GM13976 (cell line): Measurements from ENCODE around the gene RPL18.

ENCODE experiments used
- DNase-seq: peaks from one replicate; pipeline ENCODE4 v3.0.0; 2012; ENCODE audit warnings: low spot score
- in situ Hi-C: fragments of 300-500 bp; cut with MboI; formaldehyde crosslinking; loops from one replicate; pipeline ENCODE4 v1.12.0; 2022; ENCODE audit warnings: low sequenced_read_pairs, mixed read lengths, inconsistent platforms; ENCODE audit not compliant: unreplicated experiment
- TF ChIP-seq, protein P1 (sequence below): IDR thresholded peaks from 2 replicates; pipeline ENCODE4 v1.5.1; 2012; ENCODE audit warnings: borderline replicate concordance, mild to moderate bottlenecking; ENCODE audit not compliant: insufficient read depth; ENCODE audit errors: extremely low read depth, missing control alignments, control extremely low read depth

RPL18 gene

DNA sequence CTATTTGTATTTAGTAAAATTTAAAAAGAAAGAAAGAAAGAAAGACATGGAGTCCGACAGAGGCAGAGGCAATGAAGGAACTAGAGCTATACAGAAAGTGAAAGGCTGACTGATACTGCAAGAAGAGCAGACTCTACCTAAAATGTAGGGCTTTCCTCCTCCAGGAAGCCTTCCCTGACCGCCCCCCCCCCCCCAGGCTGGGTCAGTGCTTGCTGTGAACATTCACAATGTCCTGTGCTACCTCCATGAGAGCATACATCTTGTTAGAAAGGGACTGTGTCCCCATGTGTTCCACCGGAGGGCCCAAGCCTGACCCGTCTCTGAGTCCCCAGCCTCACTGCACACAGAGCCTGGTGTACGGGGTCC, 32.7 kb upstream of the RPL18 start:
- TF ChIP-seq, protein P1, sequence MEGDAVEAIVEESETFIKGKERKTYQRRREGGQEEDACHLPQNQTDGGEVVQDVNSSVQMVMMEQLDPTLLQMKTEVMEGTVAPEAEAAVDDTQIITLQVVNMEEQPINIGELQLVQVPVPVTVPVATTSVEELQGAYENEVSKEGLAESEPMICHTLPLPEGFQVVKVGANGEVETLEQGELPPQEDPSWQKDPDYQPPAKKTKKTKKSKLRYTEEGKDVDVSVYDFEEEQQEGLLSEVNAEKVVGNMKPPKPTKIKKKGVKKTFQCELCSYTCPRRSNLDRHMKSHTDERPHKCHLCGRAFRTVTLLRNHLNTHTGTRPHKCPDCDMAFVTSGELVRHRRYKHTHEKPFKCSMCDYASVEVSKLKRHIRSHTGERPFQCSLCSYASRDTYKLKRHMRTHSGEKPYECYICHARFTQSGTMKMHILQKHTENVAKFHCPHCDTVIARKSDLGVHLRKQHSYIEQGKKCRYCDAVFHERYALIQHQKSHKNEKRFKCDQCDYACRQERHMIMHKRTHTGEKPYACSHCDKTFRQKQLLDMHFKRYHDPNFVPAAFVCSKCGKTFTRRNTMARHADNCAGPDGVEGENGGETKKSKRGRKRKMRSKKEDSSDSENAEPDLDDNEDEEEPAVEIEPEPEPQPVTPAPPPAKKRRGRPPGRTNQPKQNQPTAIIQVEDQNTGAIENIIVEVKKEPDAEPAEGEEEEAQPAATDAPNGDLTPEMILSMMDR, result no peak
- DNase-seq, result no peak
- in situ Hi-C loops, result no loop called here

DNA sequence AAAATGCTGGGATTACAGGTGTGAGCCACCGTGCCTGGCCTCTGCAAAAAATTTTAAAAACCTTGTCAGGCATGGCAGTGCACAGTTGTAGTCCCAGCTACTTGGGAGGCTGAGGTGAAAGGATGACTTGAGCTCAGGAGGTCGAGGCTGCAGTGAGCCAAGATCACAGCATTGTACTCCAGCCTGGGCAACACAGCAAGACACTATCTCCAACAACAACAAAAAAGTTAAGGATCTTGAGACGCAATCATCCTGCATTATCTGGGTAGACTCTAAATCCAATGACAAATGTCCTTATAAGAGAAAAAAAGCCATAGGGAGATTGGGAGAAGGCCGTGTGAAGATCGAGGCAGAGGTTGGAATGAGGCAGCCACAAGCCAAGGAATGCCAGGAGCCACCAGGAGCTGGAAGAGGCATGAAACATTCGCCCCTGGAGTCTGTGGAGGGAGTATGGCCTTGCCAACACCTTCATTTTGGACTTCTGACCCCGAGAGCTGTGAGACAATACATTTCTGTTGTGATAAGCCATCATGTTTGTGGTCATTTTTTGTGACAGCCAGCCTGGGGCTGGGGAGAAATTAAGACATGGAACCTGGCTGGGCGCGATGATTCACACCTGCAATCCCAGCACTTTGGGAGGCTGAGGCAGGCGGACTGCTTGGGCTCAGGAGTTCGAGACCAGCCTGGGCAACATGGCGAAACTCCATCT, 32.1 kb upstream of the RPL18 start:
- in situ Hi-C loops, result no loop called here
- TF ChIP-seq, protein P1, result no peak

DNA sequence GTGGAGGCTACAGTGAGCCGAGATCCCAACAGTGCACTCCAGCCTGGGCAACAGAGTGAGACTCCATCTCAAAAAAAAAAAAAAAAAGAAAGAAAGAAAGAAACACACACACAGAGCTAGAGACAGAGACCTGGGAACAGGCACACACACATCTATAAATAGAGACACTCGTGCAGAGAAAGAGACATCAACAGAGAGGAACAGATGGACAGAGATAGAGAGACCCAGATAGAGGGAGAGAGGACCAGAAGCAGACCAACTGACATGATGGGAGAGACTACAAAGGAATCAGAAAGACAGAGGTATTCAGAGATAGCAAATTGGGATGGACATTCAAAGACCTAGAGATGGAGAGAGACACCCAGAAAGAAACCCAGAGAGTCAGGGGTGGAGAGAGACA, 29.2 kb upstream of the RPL18 start:
- in situ Hi-C loops, result no loop called here
- DNase-seq, result no peak
- TF ChIP-seq, protein P1, result no peak

More for the DNA sequence above, 32.1 kb upstream of the RPL18 start:
- DNase-seq, result no peak

DNA sequence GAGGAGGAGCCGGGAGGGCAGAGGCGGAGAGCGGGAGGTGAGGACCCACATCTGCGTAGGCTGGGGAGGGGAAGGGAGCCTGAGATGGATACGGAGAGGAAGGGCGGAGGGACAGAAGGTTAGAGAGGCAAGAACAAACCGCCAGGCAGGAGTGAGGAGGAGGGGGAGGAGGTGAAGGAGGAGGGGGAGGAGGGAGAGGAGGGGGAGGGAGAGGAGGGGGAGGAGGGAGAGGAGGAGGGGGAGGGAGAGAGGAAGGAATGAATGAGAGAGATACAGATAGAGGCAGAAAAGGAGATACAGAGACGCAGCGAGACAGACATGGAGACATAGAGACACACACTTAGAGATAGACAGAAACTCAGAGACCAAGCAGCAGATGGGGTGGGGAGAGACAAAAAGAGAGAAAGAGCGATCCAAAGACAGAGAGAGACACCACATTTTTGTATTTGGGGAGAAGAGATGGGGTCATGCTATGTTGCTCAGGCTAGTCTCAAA, 27.8 kb upstream of the RPL18 start:
- DNase-seq, result no peak
- TF ChIP-seq, protein P1, result no peak

DNA sequence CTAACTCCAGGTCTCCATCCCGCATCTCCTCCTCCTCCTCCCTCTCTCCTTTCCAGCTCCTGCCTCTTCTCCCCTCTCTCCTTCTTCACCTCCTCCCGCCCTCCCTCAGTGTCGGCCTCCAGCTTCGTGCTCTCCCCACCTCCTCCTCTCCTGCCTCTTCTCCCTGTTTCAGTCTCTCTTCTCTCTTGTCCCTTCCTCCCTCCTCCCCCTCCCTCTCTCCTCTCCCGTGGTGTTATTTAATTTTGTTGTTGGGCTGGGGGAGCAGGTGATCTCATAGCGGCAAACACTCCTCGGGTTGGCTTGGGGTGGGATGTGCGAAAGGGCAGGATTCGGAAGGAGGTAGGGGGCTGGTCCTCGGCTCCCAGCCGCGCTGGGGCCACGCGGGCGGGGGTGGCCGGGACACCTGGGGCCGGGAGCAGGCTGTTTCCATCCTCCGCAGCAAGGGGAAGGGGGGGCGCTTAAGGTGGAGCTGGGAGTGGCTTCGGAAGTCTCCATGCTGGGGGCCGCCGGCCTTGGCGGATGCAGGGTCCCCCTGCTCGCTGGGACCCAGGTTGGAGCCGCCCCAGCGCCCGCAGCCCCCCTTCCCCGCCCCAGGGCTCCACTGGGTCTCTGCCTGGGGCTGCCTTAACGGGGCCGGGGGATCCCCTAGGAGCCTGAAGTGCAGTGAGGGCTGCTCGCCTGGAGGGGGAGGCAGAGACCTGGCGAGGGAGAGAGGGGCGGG, 27.2 kb upstream of the RPL18 start, which contains the start of gene CA11:
Gene CA11, minus strand, starts transcription at position 187 of the 721 bp plus-strand sequence. CDS start 555 bp downstream, outside the sequence.
- TF ChIP-seq, protein P1, result peak; percentile 93
- DNase-seq, result peak; percentile 94
- in situ Hi-C loops, result no loop called here

More for the DNA sequence above, 27.8 kb upstream of the RPL18 start:
- in situ Hi-C loops, result no loop called here

DNA sequence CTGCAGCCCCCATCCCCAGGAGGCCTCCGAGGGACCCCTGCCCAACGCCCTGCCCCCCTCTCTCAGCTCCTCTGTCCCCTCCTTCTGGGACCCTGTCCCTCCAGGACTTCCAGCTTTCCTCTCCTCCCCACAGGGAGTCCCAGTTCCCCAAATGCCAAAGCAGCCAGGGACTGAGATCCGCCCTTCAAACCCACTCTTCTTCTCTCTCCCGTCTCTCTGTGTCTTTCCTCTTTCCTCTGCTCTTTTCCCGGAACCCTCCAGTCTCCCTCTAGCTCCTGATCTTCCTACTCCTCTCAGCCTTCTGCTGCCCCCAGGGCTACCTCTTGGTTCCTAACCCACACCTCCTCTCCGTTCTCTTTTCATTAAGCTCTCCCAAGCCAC, 26.6 kb upstream of the RPL18 start:
- TF ChIP-seq, protein P1, result no peak
- no peak for DNase-seq
- in situ Hi-C loops, result no loop called here
